RPMI7951 (cell line): ENCODE measurements around the gene GOLT1B. TPM values are rescaled to one million over a fixed set of nuclear protein-coding genes. Genes with fewer than 3 reads are reported as not detected.

Source experiments
- DNase-seq: peaks from one replicate; pipeline ENCODE4 v3.0.0-alpha.2; 2012; ENCODE audit warnings: low read depth
- total RNA-seq: library from RNA; depleted of rRNA; stranded (reverse); fragments of >200 nt; shearing (Covaris generic); gene quantifications from 2 replicates; pipeline ENCODE4 v1.2.3, GENCODE V29; 2014

The GOLT1B gene
- total RNA-seq, 1 experiment from 2014 or later, result 77.0 TPM

- no peak for DNase-seq
These were observed 21.6 kb downstream of the GOLT1B start for GRCh38 chr12:21523148-21523547.

- no peak for DNase-seq
These were observed 24.5 kb downstream of the GOLT1B start, which contains the start of gene SPX for GRCh38 chr12:21526053-21526452. Gene SPX, plus strand, starts transcription at chr12:21526296. Its CDS starts 177 bp downstream, at chr12:21526473.

GRCh38 chr12:21526721-21527345 lies 25.2 kb downstream of the GOLT1B start:
- no peak for DNase-seq

GRCh38 chr12:21527451-21528180 lies 26.0 kb downstream of the GOLT1B start:
- peak; percentile 66 for DNase-seq

- DNase-seq, result no peak
These were observed 27.4 kb downstream of the GOLT1B start for GRCh38 chr12:21528953-21529352.

DNA sequence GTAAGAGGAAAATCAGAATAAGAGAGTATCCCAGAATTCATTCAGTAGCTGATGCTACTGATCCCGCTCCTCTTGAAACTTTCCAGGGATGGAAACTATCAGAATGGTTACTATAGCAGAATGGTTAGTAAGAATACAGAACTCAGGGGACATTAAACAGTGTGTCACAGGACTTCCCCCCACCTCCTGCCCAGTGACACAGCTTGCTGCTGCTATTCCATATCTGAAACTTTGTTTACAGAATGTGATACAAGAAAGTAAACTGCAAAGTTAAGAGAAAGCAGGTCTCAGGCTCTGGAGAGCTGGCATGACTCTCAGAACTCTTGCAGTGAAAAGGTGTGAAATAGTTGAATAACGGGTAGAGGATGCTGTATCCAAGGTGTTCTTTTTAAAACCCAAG lies 27.9 kb downstream of the GOLT1B start:
- DNase-seq, result no peak

DNA sequence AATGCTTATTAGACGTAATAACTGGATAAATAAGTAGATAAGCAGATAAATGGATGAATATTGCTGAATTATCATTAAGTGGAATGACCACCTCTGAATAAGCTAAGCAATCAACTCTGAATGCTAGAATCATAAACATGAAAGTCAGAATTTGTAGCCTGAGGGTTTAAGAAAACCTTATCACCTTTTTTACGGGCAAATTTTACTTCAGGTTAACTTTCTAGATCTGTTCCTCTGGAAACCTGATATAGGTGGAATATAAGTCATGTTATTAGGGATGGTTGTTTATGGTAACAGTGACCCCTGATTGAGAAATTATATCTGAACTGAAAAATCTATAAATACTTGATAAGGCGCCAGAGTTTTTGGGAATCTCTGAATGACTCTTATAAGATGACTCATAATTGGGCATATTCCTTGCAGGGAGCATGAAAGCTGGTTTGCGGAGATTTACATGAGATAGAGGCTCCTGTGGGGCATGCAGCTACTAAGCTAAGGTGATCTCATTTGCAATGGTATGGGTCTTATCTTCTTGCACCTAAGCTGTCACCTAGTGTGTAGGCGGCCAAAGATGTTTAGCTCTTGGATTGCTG lies 36.6 kb downstream of the GOLT1B start:
- DNase-seq, result no peak

GRCh38 chr12:21539797-21540196 lies 38.2 kb downstream of the GOLT1B start:
- no peak for DNase-seq

DNA sequence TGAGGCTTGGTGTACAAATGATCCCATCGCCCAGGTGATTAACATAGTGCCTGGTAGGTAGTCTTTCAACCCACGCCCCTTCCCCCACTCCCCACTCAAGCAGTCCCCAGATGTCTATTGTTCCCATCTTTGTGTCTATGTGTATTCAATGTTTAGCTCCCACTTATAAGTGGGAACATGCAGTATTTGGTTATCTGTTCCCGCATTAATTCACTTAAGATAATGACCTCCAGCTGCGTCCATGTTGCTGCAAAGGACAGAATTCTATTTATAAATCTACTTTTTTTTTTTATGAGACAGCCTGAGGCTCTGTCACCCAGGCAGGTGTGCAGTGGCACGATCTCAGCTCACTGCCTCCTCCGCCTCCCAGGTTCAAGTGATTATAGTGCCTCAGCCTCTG lies 40.2 kb downstream of the GOLT1B start:
- no peak for DNase-seq

- DNase-seq, result no peak
These were observed 40.8 kb downstream of the GOLT1B start for GRCh38 chr12:21542403-21542802.

GRCh38 chr12:21543151-21543550 lies 41.6 kb downstream of the GOLT1B start:
- DNase-seq, result no peak

- no peak for DNase-seq
These were observed 44.0 kb downstream of the GOLT1B start for GRCh38 chr12:21545557-21545956.

- DNase-seq, result no peak
These were observed 45.1 kb downstream of the GOLT1B start for GRCh38 chr12:21546716-21547115.

GRCh38 chr12:21547437-21547836 lies 45.8 kb downstream of the GOLT1B start:
- DNase-seq, result no peak

DNA sequence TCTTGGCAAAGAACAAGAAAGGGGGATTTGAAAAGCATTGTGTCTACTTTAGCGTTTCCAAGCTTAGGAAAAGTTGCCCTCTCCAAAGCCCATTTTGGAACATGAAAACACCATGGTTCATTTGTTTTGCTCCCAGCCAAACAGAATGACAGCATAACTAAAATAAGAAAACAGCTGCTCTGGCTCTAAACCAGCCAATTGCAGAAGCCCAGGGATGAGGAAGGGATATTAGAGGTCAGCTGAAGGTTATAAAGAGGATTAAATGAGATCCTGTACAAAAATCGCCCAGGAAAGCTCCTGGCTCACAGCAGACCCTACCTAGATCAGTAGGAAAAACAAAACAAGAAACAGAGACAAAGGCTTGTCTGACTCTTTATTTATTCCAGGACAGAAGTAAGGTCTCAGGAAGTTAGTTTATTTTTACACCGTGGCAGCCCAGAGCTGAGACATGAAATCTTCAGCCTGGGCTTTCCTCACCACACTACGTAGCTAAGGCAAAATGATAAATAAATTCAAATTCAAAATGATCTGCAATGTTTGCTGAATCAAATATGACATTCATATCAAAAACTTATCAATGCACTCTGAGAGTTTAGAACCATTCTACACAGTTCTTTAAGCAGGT lies 50.4 kb downstream of the GOLT1B start:
- DNase-seq, result no peak

GRCh38 chr12:21552635-21553328 lies 51.2 kb downstream of the GOLT1B start:
- no peak for DNase-seq

DNA sequence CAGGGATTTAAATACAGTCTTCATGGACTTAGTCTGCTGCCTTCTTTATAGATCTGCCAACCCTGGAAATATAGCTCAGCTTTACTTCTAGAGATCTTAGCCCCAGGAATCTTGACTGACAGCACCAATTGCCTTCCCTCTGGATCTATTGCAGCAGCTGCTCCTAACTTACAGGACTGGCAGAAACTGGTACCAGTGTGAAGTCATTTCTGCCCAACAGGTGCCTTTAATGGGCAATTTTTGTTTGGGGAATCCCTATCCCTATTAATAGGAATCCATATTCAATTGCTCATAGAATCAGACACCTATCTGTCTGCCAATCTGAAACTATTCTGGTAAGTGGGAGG lies 51.7 kb downstream of the GOLT1B start:
- no peak for DNase-seq

DNA sequence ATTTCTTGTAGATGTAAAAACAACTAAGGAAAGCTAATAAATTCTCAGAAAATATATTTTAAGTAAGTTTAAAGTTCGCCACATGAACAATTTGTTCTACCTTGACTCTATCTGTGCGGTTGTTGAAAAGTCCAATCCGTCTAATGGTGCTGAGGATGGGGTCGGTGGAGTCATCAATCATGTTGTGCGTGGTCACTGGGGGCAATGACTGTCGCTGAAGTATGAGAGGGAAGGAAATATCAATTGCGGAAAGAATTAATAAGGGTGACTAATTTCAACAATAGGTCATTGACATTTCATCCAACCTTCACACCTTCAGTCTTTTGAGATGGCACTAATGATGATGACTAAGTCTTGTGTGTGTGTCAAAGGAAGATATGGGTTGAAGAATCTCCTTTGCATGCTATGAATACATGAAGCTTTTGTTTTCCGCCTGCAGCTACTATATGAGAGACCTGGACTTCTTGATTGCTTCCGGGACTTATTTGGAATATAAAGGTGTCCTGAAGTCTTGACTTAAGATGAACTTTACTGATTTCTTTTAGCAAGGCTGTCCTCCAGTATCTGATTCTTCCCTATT lies 56.6 kb downstream of the GOLT1B start:
- no peak for DNase-seq

DNA sequence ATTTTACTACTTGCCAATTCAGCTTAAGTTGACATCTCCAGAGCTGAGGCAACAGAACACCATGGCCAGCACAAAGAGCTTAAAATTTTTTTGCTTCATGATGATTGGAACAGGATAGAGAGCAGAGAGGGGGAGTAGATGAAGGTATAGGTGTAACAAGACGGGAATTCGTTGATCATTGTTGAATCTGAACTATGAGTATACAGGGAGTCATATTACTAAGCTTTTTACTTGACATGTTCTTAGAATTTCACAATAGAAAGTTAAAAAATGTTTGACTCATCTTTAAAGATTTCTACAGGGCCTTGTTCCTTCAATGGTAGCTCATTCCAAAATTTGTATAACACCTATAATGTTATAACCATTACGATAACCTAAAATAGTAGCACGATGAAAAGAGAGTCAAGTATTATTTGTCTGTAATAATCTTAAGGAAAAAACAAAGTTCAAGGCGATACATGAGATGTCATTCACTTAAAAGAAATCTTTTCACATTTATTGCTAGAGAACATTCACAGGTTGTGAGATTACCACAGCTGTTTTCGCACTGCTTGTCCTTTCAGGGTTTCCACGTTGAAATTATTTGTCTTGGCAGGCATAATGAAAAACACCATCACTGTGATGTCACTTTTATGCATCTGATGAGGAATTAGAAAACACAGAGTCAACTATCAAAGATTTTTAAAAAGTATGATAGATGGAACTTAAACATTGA lies 58.4 kb downstream of the GOLT1B start:
- no peak for DNase-seq

DNA sequence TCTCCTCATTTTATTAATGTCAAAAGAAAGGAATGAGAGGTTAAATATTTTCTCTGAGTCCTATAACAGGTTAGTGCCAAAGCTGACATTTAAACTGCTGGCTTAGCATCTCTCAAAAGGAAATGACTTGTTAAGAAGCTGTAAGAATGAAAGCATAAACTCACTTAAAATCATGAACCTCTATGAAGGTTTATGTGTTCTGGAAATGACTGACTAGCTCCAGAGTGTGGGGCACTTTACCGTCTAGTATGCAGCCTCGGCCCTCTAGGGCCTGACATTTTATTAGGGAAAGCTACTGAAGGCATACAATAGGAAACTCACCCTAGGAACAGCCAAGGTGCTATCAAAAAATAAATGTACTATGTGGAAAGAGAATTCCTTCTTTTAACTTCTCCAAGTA lies 59.6 kb downstream of the GOLT1B start:
- no peak for DNase-seq

- no peak for DNase-seq
These were observed 61.3 kb downstream of the GOLT1B start for GRCh38 chr12:21562859-21563258.
